Left ventricle myocardium inferior (tissue), 1 donor: ENCODE data around the gene ICAM4. TPM values are rescaled to one million over a fixed set of nuclear protein-coding genes. Genes with fewer than 3 reads are reported as not detected.
"Not testable (repeated sequence)": the region's sequence is repeated elsewhere in the genome, so short reads cannot be mapped to it uniquely, and the experiment has no call there.

Experiments
- DNase-seq: peaks from one replicate; pipeline ENCODE4 v3.0.0-alpha.2; 2020
- H3K27ac ChIP-seq: fragments of 200-600 bp; replicated peaks from 2 replicates; pipeline ENCODE4 v1.8.0; 2021
- H3K27me3 ChIP-seq: fragments of 200-600 bp; 2 replicates; pipeline ENCODE4 v1.8.0; 2021; ENCODE audit warnings: low read depth
- H3K36me3 ChIP-seq: fragments of 200-600 bp; 2 replicates; pipeline ENCODE4 v1.8.0; 2021
- H3K4me1 ChIP-seq: fragments of 200-600 bp; 2 replicates; pipeline ENCODE4 v1.8.0; 2021
- H3K4me3 ChIP-seq: fragments of 200-600 bp; 2 replicates; pipeline ENCODE4 v1.8.0; 2021; ENCODE audit warnings: mild to moderate bottlenecking, moderate library complexity
- H3K9me3 ChIP-seq: fragments of 200-600 bp; replicated peaks from 2 replicates; pipeline ENCODE4 v1.8.0; 2021
- intact Hi-C: fragments of 100-400 bp; cut with micrococcal nuclease; formaldehyde crosslinking; loops from one replicate; pipeline ENCODE4 v1.11.0; 2022
- long read RNA-seq: library from polyadenylated mRNA; unstranded; transcript quantifications from one replicate; pipeline ENCODE4 v2.0.0, GENCODE V29; 2021
- total RNA-seq: library from RNA; stranded (reverse); fragmentation: NEBNext Ultra II Directional; extraction: Animal tissue kit (Norgen Biotek cat#: 25700); gene quantifications from one replicate; pipeline ENCODE4 v1.2.1, GENCODE V29; 2021
- TF ChIP-seq, protein P1 (sequence below): fragments of 200-600 bp; IDR thresholded peaks from 2 replicates; pipeline ENCODE4 v1.8.0; 2021; ENCODE audit warnings: antibody characterized with exemption, mild to moderate bottlenecking, borderline replicate concordance
- donor health status: DM: no; HTN: yes; CAD: no; lungs with severe emphysema.

The ICAM4 gene, protein sequence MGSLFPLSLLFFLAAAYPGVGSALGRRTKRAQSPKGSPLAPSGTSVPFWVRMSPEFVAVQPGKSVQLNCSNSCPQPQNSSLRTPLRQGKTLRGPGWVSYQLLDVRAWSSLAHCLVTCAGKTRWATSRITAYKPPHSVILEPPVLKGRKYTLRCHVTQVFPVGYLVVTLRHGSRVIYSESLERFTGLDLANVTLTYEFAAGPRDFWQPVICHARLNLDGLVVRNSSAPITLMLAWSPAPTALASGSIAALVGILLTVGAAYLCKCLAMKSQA
- 0.36 TPM for total RNA-seq
- long read RNA-seq = 0 reads

DNA sequence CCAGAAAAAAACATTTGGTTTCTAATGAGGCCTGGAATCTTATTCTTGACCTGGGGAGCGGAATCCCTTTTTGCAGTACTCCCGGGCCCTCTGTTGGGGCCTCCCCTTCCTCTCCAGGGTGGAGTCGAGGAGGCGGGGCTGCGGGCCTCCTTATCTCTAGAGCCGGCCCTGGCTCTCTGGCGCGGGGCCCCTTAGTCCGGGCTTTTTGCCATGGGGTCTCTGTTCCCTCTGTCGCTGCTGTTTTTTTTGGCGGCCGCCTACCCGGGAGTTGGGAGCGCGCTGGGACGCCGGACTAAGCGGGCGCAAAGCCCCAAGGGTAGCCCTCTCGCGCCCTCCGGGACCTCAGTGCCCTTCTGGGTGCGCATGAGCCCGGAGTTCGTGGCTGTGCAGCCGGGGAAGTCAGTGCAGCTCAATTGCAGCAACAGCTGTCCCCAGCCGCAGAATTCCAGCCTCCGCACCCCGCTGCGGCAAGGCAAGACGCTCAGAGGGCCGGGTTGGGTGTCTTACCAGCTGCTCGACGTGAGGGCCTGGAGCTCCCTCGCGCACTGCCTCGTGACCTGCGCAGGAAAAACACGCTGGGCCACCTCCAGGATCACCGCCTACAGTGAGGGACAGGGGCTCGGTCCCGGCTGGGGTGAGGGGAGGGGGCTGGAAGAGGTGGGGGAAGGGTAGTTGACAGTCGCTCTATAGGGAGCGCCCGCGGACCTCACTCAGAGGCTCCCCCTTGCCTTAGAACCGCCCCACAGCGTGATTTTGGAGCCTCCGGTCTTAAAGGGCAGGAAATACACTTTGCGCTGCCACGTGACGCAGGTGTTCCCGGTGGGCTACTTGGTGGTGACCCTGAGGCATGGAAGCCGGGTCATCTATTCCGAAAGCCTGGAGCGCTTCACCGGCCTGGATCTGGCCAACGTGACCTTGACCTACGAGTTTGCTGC, at the start of gene ICAM4:
TSS of gene ICAM4 (plus strand) at position 153 of the 935 bp plus-strand sequence. CDS start at position 211, 58 bp downstream.
- TF ChIP-seq, protein P1, sequence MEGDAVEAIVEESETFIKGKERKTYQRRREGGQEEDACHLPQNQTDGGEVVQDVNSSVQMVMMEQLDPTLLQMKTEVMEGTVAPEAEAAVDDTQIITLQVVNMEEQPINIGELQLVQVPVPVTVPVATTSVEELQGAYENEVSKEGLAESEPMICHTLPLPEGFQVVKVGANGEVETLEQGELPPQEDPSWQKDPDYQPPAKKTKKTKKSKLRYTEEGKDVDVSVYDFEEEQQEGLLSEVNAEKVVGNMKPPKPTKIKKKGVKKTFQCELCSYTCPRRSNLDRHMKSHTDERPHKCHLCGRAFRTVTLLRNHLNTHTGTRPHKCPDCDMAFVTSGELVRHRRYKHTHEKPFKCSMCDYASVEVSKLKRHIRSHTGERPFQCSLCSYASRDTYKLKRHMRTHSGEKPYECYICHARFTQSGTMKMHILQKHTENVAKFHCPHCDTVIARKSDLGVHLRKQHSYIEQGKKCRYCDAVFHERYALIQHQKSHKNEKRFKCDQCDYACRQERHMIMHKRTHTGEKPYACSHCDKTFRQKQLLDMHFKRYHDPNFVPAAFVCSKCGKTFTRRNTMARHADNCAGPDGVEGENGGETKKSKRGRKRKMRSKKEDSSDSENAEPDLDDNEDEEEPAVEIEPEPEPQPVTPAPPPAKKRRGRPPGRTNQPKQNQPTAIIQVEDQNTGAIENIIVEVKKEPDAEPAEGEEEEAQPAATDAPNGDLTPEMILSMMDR = no peak
- H3K9me3 ChIP-seq = no peaks in the 10 kb centered on the region
- peak; percentile 87 for DNase-seq
- intact Hi-C loops = no loop called here
- H3K36me3 ChIP-seq = peaks cover 30% of the 10 kb centered on the region
- peak within 1 kb of the TSS; percentile 82 for H3K27ac ChIP-seq
- peaks cover 73% of the 10 kb centered on the region for H3K4me1 ChIP-seq
- peak within 1 kb of the TSS; percentile 61 for H3K4me3 ChIP-seq
- H3K27me3 ChIP-seq = peaks cover 54% of the 10 kb centered on the region

DNA sequence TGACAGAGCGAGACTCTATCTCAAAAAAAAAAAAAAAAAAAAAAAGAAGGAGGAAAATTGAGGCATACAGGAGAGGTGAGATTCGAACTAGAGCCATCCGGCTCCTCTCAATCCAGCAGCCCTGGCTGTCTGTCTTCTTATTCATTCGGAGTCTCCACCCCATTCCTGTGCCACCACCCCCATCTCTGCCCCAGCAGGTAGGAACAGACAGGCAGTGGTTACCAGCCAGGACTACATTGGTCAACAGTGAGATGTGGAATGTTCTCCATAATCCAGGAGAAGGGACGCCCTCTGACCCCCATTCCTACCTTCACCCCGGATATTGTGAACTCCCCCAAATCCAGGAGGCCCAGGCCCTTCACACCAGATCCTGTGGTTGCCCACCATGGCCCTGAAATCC, 49.1 kb upstream of the ICAM4 start:
- H3K4me3 ChIP-seq = no peak overlapping the region
- DNase-seq = no peak
- no peaks in the 10 kb centered on the region for H3K36me3 ChIP-seq
- peak overlapping the region; percentile 84 for H3K27ac ChIP-seq
- peaks cover 24% of the 10 kb centered on the region for H3K4me1 ChIP-seq
- no peaks in the 10 kb centered on the region for H3K9me3 ChIP-seq
- intact Hi-C loops = no loop called here
- H3K27me3 ChIP-seq = no peaks in the 10 kb centered on the region
- TF ChIP-seq, protein P1 = no peak

DNA sequence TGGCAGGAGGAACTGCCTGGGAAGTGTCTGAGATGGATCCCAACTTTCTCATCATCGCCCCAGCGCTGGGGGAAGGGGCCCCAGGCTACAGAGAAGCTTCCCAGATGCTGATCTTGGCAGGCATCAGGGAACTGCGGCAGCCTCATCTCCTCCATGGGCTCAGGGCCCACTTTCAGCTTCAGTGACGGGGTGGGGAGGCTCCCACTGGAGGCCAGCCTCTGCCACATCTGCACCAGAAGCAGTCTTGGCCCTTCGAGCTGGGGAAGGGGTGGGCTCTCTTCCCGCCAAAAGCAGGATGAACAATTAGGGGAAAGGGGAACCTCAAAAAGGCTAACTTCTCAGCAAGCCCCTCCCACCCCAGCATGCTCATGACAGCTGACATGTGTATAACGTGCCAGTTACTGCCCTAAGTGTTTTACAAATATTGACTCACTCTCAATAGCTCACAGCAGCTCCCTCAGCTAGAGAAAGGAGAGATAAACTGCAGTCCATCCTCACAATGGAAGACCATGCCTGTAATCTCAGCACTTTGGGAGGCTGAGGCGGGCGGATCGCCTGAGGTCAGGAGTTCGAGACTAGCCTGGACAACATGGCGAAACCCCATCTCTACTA, 48.5 kb upstream of the ICAM4 start:
- peak overlapping the region; percentile 84 for H3K27ac ChIP-seq
- H3K27me3 ChIP-seq = no peaks in the 10 kb centered on the region
- DNase-seq = peak; percentile 79
- TF ChIP-seq, protein P1 = no peak
- no peaks in the 10 kb centered on the region for H3K36me3 ChIP-seq
- H3K4me1 ChIP-seq = peaks cover 24% of the 10 kb centered on the region
- no peak overlapping the region for H3K4me3 ChIP-seq
- no peaks in the 10 kb centered on the region for H3K9me3 ChIP-seq
- intact Hi-C loops = no loop called here

DNA sequence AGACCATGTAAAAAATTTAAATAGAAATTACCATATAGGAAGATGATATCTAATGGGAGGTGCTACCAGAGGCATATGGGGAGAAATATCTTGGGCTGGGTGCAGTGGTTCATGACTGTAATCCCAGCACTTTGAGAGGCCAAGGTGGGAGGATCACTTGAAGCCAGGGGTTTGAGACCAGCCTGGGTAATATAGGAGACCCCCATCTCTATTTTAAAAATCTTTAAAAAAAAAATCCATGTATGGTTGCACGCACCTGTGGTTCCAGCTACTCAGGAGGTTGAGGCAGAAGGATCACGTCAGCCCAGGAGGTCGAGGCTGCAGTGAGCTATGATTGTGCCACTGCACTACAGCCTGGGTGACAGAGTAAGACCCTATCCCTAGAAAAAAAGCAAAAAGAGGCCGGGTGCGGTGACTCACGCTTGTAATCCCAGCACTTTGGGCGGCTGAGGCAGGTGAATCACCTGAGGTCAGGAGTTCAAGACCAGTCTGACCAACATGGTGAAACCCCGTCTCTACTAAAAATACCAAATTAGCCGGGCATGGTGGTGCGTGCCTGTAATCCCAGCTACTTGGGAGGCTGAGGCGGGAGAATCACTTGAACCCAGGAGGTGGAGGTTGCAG, 44.8 kb upstream of the ICAM4 start:
- H3K36me3 ChIP-seq, H3K9me3 ChIP-seq, H3K4me3 ChIP-seq, intact Hi-C loops, H3K27ac ChIP-seq, H3K27me3 ChIP-seq, DNase-seq, H3K4me1 ChIP-seq: not testable (repeated sequence)

DNA sequence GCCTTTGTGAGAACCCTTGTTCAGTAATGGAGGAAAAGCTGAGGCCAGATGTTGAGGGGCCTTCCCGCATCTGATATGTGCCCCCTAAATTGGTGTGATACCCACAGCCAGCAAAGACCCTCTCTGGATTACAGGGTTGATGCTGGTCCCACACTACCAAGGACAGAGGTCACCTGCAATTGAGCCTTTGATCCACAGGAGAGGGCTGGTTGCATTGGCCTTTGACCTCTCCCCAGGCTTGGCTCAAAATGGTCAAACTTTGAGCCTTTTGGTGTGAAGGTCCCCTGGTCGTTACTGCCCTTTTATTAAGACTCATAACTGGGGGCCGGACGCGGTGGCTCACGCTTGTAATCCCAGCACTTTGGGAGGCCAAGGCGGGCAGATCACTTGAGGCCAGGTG, 43.1 kb upstream of the ICAM4 start:
- H3K9me3 ChIP-seq = no peaks in the 10 kb centered on the region
- H3K27ac ChIP-seq = no peak overlapping the region
- no peaks in the 10 kb centered on the region for H3K27me3 ChIP-seq
- no peaks in the 10 kb centered on the region for H3K36me3 ChIP-seq
- intact Hi-C loops = no loop called here
- TF ChIP-seq, protein P1 = no peak
- H3K4me3 ChIP-seq = no peak overlapping the region
- H3K4me1 ChIP-seq = no peaks in the 10 kb centered on the region
- no peak for DNase-seq
